Measurements from ENCODE around the gene MFSD2A.
"Not testable (repeated sequence)": the region's sequence is repeated elsewhere in the genome, so short reads cannot be mapped to it uniquely, and the experiment has no call there.

Gene MFSD2A

DNA sequence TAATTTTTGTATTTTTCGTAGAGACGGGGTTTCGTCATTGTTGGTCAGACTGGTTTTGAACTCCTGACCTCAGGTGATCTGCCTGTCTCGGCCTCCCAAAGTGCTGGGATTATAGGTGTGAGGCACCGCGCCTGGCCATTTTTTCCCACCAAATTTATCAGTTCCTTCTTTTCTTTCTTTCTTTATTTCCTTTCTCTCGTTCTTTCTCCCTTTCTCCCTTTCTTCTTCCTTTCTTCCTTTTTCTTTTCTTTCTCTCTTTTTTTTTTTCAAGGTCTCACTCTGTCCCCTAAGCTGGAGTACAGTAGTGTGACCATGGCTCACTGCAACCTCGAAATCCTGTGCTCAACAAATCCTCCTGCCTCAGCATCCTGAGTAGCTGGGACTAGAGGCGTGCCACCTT, 26.4 kb downstream of the MFSD2A start:
- Histone ChIP-seq H3K36me3 (ENCODE audit: control insufficient read depth, insufficient read depth, low read length) (no peaks in the 10 kb centered on the region), H3K27me3 (ENCODE audit: insufficient read depth, low read length, poor library complexity) (no peaks in the 10 kb centered on the region), H3K23ac (ENCODE audit: low read length) (no peak overlapping the region), H2BK5ac (ENCODE audit: low read length) (no peak overlapping the region), H3K27ac (ENCODE audit: low read depth, low read length) (no peak overlapping the region), H4K5ac (ENCODE audit: low read length) (no peak overlapping the region), H3K4ac (ENCODE audit: low read depth, low read length) (no peak overlapping the region), H3K9ac (ENCODE audit: low read length) (no peak overlapping the region), H2AK5ac (ENCODE audit: low read length) (no peak overlapping the region), H3K56ac (ENCODE audit: low read length) (no peak overlapping the region), H3K79me1 (ENCODE audit: low read length) (no peaks in the 10 kb centered on the region), H4K8ac (ENCODE audit: low read depth, low read length) (no peak overlapping the region), H3K18ac (ENCODE audit: low read length) (no peak overlapping the region), H2BK15ac (replicated peaks; ENCODE audit: low read depth) (no peak overlapping the region), H3K4me2 (ENCODE audit: low read length) (no peak overlapping the region), H2BK120ac (ENCODE audit: low read depth, low read length) (no peak overlapping the region), H3K4me1 (ENCODE audit: control insufficient read depth, low read depth, low read length) (peaks cover 2% of the 10 kb centered on the region), H3K79me2 (ENCODE audit: control insufficient read depth, insufficient read depth, low read length) (no peaks in the 10 kb centered on the region), H3K4me3 (ENCODE audit: low read length) (no peak overlapping the region)
- DNase-seq, result no peak
- WGBS (ENCODE audit: extremely low coverage, insufficient coverage, low lambda C conversion rate), result no CpG with 5 or more reads among the region's 9 CpGs

GRCh38 chr1:39981945-39982344, 27.0 kb downstream of the MFSD2A start:
- Histone ChIP-seq H3K4ac (ENCODE audit: low read depth, low read length) (no peak overlapping the region), H3K23ac (ENCODE audit: low read length) (no peak overlapping the region), H4K5ac (ENCODE audit: low read length) (no peak overlapping the region), H3K27me3 (ENCODE audit: insufficient read depth, low read length, poor library complexity) (no peaks in the 10 kb centered on the region), H3K79me1 (ENCODE audit: low read length) (no peaks in the 10 kb centered on the region), H3K36me3 (ENCODE audit: control insufficient read depth, insufficient read depth, low read length) (no peaks in the 10 kb centered on the region), H3K79me2 (ENCODE audit: control insufficient read depth, insufficient read depth, low read length) (no peaks in the 10 kb centered on the region), H3K9ac (ENCODE audit: low read length) (no peak overlapping the region), H2AK5ac (ENCODE audit: low read length) (no peak overlapping the region), H4K8ac (ENCODE audit: low read depth, low read length) (no peak overlapping the region), H3K4me1 (ENCODE audit: control insufficient read depth, low read depth, low read length) (peaks cover 2% of the 10 kb centered on the region), H2BK5ac (ENCODE audit: low read length) (no peak overlapping the region), H3K56ac (ENCODE audit: low read length) (no peak overlapping the region), H3K27ac (ENCODE audit: low read depth, low read length) (no peak overlapping the region), H3K18ac (ENCODE audit: low read length) (no peak overlapping the region), H3K4me2 (ENCODE audit: low read length) (no peak overlapping the region), H2BK15ac (replicated peaks; ENCODE audit: low read depth) (no peak overlapping the region), H3K4me3 (ENCODE audit: low read length) (no peak overlapping the region), H2BK120ac (ENCODE audit: low read depth, low read length) (no peak overlapping the region)
- no CpG with 5 or more reads among the region's 2 CpGs for WGBS (ENCODE audit: extremely low coverage, insufficient coverage, low lambda C conversion rate)
- DNase-seq, result peak; percentile 74

GRCh38 chr1:39984480-39984879, 29.5 kb downstream of the MFSD2A start:
- not testable (repeated sequence) for H3K18ac ChIP-seq (ENCODE audit: low read length); H3K36me3 ChIP-seq (ENCODE audit: control insufficient read depth, insufficient read depth, low read length); H3K23ac ChIP-seq (ENCODE audit: low read length); H3K79me1 ChIP-seq (ENCODE audit: low read length); H3K27me3 ChIP-seq (ENCODE audit: insufficient read depth, low read length, poor library complexity); H2BK120ac ChIP-seq (ENCODE audit: low read depth, low read length); H2BK5ac ChIP-seq (ENCODE audit: low read length); DNase-seq; H3K4me1 ChIP-seq (ENCODE audit: control insufficient read depth, low read depth, low read length); H3K79me2 ChIP-seq (ENCODE audit: control insufficient read depth, insufficient read depth, low read length); H2AK5ac ChIP-seq (ENCODE audit: low read length); H3K27ac ChIP-seq (ENCODE audit: low read depth, low read length); H3K4me3 ChIP-seq (ENCODE audit: low read length); H3K9ac ChIP-seq (ENCODE audit: low read length); H3K4me2 ChIP-seq (ENCODE audit: low read length); H4K5ac ChIP-seq (ENCODE audit: low read length); H3K56ac ChIP-seq (ENCODE audit: low read length); H3K4ac ChIP-seq (ENCODE audit: low read depth, low read length); H4K8ac ChIP-seq (ENCODE audit: low read depth, low read length); H2BK15ac ChIP-seq (replicated peaks; ENCODE audit: low read depth)
- no CpG with 5 or more reads among the region's 2 CpGs for WGBS (ENCODE audit: extremely low coverage, insufficient coverage, low lambda C conversion rate)

GRCh38 chr1:39984951-39985350, 30.0 kb downstream of the MFSD2A start:
- H2AK5ac ChIP-seq (ENCODE audit: low read length), result no peak overlapping the region
- no peaks in the 10 kb centered on the region for H3K79me2 ChIP-seq (ENCODE audit: control insufficient read depth, insufficient read depth, low read length)
- no peak overlapping the region for H2BK15ac ChIP-seq (replicated peaks; ENCODE audit: low read depth)
- no peak overlapping the region for H4K8ac ChIP-seq (ENCODE audit: low read depth, low read length)
- H3K79me1 ChIP-seq (ENCODE audit: low read length), result no peaks in the 10 kb centered on the region
- H4K5ac ChIP-seq (ENCODE audit: low read length), result no peak overlapping the region
- H3K36me3 ChIP-seq (ENCODE audit: control insufficient read depth, insufficient read depth, low read length), result no peaks in the 10 kb centered on the region
- no peak overlapping the region for H3K23ac ChIP-seq (ENCODE audit: low read length)
- no peak overlapping the region for H3K4me2 ChIP-seq (ENCODE audit: low read length)
- no peak overlapping the region for H3K27ac ChIP-seq (ENCODE audit: low read depth, low read length)
- no CpG with 5 or more reads among the region's 7 CpGs for WGBS (ENCODE audit: extremely low coverage, insufficient coverage, low lambda C conversion rate)
- H3K9ac ChIP-seq (ENCODE audit: low read length), result no peak overlapping the region
- DNase-seq, result no peak
- no peak overlapping the region for H3K4me3 ChIP-seq (ENCODE audit: low read length)
- no peak overlapping the region for H3K4ac ChIP-seq (ENCODE audit: low read depth, low read length)
- no peak overlapping the region for H2BK120ac ChIP-seq (ENCODE audit: low read depth, low read length)
- no peak overlapping the region for H2BK5ac ChIP-seq (ENCODE audit: low read length)
- no peak overlapping the region for H3K18ac ChIP-seq (ENCODE audit: low read length)
- no peaks in the 10 kb centered on the region for H3K27me3 ChIP-seq (ENCODE audit: insufficient read depth, low read length, poor library complexity)
- H3K4me1 ChIP-seq (ENCODE audit: control insufficient read depth, low read depth, low read length), result peaks cover 2% of the 10 kb centered on the region
- no peak overlapping the region for H3K56ac ChIP-seq (ENCODE audit: low read length)

DNA sequence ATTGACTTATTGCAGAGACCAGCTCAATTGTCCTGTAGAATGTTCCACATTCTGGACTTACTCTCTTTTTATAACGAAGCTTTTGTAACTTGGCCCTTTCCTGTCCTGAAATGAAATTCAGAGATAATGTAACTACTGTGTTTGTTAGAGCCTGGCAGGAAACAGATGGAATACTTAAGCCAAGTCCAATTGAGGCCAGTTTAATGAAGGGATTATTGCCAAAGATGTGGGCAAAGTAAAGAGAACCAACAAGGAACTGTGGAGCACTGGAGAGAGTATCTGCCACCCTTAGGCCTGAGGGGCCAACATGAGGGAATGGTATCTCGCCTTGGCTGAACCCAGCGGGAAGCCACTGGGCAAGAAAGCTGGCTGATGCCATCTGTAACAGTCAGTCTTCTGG, 32.9 kb downstream of the MFSD2A start:
- no peak overlapping the region for H3K27ac ChIP-seq (ENCODE audit: low read depth, low read length)
- no peaks in the 10 kb centered on the region for H3K27me3 ChIP-seq (ENCODE audit: insufficient read depth, low read length, poor library complexity)
- H3K18ac ChIP-seq (ENCODE audit: low read length), result no peak overlapping the region
- H4K8ac ChIP-seq (ENCODE audit: low read depth, low read length), result no peak overlapping the region
- H3K4me2 ChIP-seq (ENCODE audit: low read length), result no peak overlapping the region
- no peak overlapping the region for H3K4me3 ChIP-seq (ENCODE audit: low read length)
- H3K36me3 ChIP-seq (ENCODE audit: control insufficient read depth, insufficient read depth, low read length), result no peaks in the 10 kb centered on the region
- H2BK5ac ChIP-seq (ENCODE audit: low read length), result no peak overlapping the region
- no peak overlapping the region for H3K9ac ChIP-seq (ENCODE audit: low read length)
- H3K56ac ChIP-seq (ENCODE audit: low read length), result no peak overlapping the region
- H2BK15ac ChIP-seq (replicated peaks; ENCODE audit: low read depth), result no peak overlapping the region
- no peak overlapping the region for H3K4ac ChIP-seq (ENCODE audit: low read depth, low read length)
- no peaks in the 10 kb centered on the region for H3K79me1 ChIP-seq (ENCODE audit: low read length)
- no peak overlapping the region for H2AK5ac ChIP-seq (ENCODE audit: low read length)
- no peak for DNase-seq
- WGBS (ENCODE audit: extremely low coverage, insufficient coverage, low lambda C conversion rate), result no CpG with 5 or more reads among the region's 3 CpGs
- H2BK120ac ChIP-seq (ENCODE audit: low read depth, low read length), result no peak overlapping the region
- H4K5ac ChIP-seq (ENCODE audit: low read length), result no peak overlapping the region
- H3K79me2 ChIP-seq (ENCODE audit: control insufficient read depth, insufficient read depth, low read length), result no peaks in the 10 kb centered on the region
- no peak overlapping the region for H3K23ac ChIP-seq (ENCODE audit: low read length)
- no peaks in the 10 kb centered on the region for H3K4me1 ChIP-seq (ENCODE audit: control insufficient read depth, low read depth, low read length)

DNA sequence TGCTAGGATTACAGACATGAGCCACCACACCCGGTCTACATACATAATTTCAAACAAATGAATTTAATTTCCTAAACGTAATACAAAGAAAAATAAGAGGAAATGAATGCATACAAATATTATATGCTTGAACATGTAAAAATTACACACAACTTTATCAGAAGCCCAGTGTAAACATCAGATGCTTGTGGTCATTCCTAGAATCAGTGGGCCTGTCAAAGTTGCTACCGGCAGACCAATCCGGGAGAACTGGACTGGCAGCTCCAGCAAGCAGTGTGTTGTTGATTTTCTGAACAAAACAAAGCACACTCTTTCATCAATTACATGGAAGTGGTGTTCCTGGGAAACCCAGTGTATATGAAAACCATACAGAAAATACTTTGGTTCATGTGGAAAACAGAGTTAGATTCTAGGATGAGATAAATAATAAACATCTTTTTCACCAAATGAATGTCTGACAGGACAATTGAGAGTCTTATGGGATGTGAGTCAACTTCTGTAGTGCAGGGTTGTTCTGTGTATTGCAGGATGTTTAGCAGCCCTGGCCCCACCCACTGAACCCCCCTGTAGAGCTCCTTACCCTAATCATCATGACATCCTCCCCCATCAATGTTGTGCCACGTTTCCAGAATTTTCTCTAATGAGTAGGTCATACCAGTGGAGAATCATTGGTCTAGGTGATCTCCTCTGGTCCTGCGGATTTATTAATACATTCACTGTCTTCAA, 33.8 kb downstream of the MFSD2A start:
- no peaks in the 10 kb centered on the region for H3K27me3 ChIP-seq (ENCODE audit: insufficient read depth, low read length, poor library complexity)
- H4K8ac ChIP-seq (ENCODE audit: low read depth, low read length), result no peak overlapping the region
- H3K18ac ChIP-seq (ENCODE audit: low read length), result no peak overlapping the region
- no peaks in the 10 kb centered on the region for H3K79me1 ChIP-seq (ENCODE audit: low read length)
- H3K36me3 ChIP-seq (ENCODE audit: control insufficient read depth, insufficient read depth, low read length), result no peaks in the 10 kb centered on the region
- no peak overlapping the region for H3K56ac ChIP-seq (ENCODE audit: low read length)
- H4K5ac ChIP-seq (ENCODE audit: low read length), result no peak overlapping the region
- DNase-seq, result no peak
- H3K27ac ChIP-seq (ENCODE audit: low read depth, low read length), result no peak overlapping the region
- H3K79me2 ChIP-seq (ENCODE audit: control insufficient read depth, insufficient read depth, low read length), result no peaks in the 10 kb centered on the region
- no peak overlapping the region for H3K4ac ChIP-seq (ENCODE audit: low read depth, low read length)
- no peak overlapping the region for H2BK15ac ChIP-seq (replicated peaks; ENCODE audit: low read depth)
- no peak overlapping the region for H2BK5ac ChIP-seq (ENCODE audit: low read length)
- H2AK5ac ChIP-seq (ENCODE audit: low read length), result no peak overlapping the region
- WGBS (ENCODE audit: extremely low coverage, insufficient coverage, low lambda C conversion rate), result no CpG with 5 or more reads among the region's 6 CpGs
- H3K23ac ChIP-seq (ENCODE audit: low read length), result no peak overlapping the region
- H3K4me2 ChIP-seq (ENCODE audit: low read length), result no peak overlapping the region
- H3K9ac ChIP-seq (ENCODE audit: low read length), result no peak overlapping the region
- no peak overlapping the region for H2BK120ac ChIP-seq (ENCODE audit: low read depth, low read length)
- no peaks in the 10 kb centered on the region for H3K4me1 ChIP-seq (ENCODE audit: control insufficient read depth, low read depth, low read length)
- H3K4me3 ChIP-seq (ENCODE audit: low read length), result no peak overlapping the region
